ENCODE data around the gene CR1L.

DNA sequence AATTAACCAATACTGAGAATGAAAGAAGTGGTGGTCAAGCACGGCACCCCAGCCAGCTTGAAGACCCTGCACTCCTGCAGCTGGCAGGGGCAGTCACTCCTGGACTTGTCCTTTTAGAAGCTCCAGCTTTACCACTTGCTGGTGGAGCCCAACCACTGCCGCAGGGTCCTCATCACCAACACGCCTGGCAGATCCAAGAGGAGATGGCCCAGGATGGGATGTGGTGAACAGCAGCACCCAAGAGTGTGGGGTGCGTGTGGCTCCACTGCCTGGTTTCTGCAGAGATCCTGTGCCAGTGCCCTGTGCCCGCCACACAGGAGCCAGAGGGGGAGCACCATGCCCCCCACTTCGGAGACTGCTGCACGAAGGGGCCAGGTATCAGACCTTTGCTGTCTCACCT, 13.5 kb downstream of the CR1L start:
- TF ChIP-seq POLR2AphosphoS5 (IDR thresholded peaks at IDR 0.05) (no peak), EZH2 (IDR thresholded peaks at IDR 0.05; ENCODE audit: borderline replicate concordance, insufficient read depth, low read length, poor library complexity, severe bottlenecking) (no peak), TAF1 (IDR thresholded peaks at IDR 0.05; ENCODE audit: low read depth) (no peak), EP300 (conservative IDR thresholded peaks at IDR 0.05; ENCODE audit: poor library complexity, severe bottlenecking) (no peak), MXI1 (conservative IDR thresholded peaks at IDR 0.05; ENCODE audit: poor library complexity, severe bottlenecking) (no peak), RAD21 (conservative IDR thresholded peaks at IDR 0.05) (no peak), SMC3 (conservative IDR thresholded peaks at IDR 0.05; ENCODE audit: poor library complexity) (no peak)
- TF ChIP-seq, protein P1, sequence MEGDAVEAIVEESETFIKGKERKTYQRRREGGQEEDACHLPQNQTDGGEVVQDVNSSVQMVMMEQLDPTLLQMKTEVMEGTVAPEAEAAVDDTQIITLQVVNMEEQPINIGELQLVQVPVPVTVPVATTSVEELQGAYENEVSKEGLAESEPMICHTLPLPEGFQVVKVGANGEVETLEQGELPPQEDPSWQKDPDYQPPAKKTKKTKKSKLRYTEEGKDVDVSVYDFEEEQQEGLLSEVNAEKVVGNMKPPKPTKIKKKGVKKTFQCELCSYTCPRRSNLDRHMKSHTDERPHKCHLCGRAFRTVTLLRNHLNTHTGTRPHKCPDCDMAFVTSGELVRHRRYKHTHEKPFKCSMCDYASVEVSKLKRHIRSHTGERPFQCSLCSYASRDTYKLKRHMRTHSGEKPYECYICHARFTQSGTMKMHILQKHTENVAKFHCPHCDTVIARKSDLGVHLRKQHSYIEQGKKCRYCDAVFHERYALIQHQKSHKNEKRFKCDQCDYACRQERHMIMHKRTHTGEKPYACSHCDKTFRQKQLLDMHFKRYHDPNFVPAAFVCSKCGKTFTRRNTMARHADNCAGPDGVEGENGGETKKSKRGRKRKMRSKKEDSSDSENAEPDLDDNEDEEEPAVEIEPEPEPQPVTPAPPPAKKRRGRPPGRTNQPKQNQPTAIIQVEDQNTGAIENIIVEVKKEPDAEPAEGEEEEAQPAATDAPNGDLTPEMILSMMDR (IDR thresholded peaks at IDR 0.05; ENCODE audit: poor library complexity, severe bottlenecking), result no peak
- TF ChIP-seq, protein P2, sequence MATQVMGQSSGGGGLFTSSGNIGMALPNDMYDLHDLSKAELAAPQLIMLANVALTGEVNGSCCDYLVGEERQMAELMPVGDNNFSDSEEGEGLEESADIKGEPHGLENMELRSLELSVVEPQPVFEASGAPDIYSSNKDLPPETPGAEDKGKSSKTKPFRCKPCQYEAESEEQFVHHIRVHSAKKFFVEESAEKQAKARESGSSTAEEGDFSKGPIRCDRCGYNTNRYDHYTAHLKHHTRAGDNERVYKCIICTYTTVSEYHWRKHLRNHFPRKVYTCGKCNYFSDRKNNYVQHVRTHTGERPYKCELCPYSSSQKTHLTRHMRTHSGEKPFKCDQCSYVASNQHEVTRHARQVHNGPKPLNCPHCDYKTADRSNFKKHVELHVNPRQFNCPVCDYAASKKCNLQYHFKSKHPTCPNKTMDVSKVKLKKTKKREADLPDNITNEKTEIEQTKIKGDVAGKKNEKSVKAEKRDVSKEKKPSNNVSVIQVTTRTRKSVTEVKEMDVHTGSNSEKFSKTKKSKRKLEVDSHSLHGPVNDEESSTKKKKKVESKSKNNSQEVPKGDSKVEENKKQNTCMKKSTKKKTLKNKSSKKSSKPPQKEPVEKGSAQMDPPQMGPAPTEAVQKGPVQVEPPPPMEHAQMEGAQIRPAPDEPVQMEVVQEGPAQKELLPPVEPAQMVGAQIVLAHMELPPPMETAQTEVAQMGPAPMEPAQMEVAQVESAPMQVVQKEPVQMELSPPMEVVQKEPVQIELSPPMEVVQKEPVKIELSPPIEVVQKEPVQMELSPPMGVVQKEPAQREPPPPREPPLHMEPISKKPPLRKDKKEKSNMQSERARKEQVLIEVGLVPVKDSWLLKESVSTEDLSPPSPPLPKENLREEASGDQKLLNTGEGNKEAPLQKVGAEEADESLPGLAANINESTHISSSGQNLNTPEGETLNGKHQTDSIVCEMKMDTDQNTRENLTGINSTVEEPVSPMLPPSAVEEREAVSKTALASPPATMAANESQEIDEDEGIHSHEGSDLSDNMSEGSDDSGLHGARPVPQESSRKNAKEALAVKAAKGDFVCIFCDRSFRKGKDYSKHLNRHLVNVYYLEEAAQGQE (IDR thresholded peaks at IDR 0.05; ENCODE audit: borderline replicate concordance), result no peak
